HG02943 (cell line): ENCODE measurements around the gene PRDM7.
A peak's percentile ranks its signal among the peaks of the same experiment; 100 is the strongest.

ENCODE experiments used
- ATAC-seq: cut with Tn5 transposase; IDR thresholded peaks from one replicate; pipeline ENCODE4 v1.9.1; 2021; ENCODE audit warnings: mild to moderate bottlenecking, low read depth, moderate library complexity; ENCODE audit not compliant: unreplicated experiment

The PRDM7 gene

GRCh38 chr16:90040152-90041023, 36.7 kb downstream of the PRDM7 start:
- ATAC-seq = no peak

GRCh38 chr16:90037276-90037675, 39.9 kb downstream of the PRDM7 start:
- ATAC-seq = no peak

GRCh38 chr16:90035902-90036301, 41.2 kb downstream of the PRDM7 start:
- ATAC-seq = no peak

- ATAC-seq = no peak
These were observed 42.6 kb downstream of the PRDM7 start for GRCh38 chr16:90034504-90034903.

- ATAC-seq = no peak
These were observed 43.7 kb downstream of the PRDM7 start for GRCh38 chr16:90033387-90033786.

GRCh38 chr16:90032674-90033331, 44.3 kb downstream of the PRDM7 start:
- ATAC-seq = no peak

- no peak for ATAC-seq
These were observed 45.0 kb downstream of the PRDM7 start for GRCh38 chr16:90031931-90032673.

GRCh38 chr16:90031186-90031930, 45.8 kb downstream of the PRDM7 start:
- ATAC-seq = no peak

GRCh38 chr16:90028985-90029384, 48.1 kb downstream of the PRDM7 start:
- no peak for ATAC-seq

GRCh38 chr16:90027611-90028010, 49.5 kb downstream of the PRDM7 start:
- no peak for ATAC-seq

GRCh38 chr16:90026135-90026534, 51.0 kb downstream of the PRDM7 start:
- ATAC-seq = no peak

GRCh38 chr16:90023078-90023447, 54.1 kb downstream of the PRDM7 start:
- ATAC-seq = no peak

- ATAC-seq = peak; percentile 74
These were observed 54.7 kb downstream of the PRDM7 start for GRCh38 chr16:90022209-90023077.

GRCh38 chr16:90020838-90021382, 56.2 kb downstream of the PRDM7 start:
- ATAC-seq = no peak

GRCh38 chr16:90020260-90020837, 56.8 kb downstream of the PRDM7 start:
- no peak for ATAC-seq

- ATAC-seq = no peak
These were observed 57.4 kb downstream of the PRDM7 start for GRCh38 chr16:90019543-90020259.

GRCh38 chr16:90018652-90019542, 58.2 kb downstream of the PRDM7 start, which contains the start of gene DBNDD1:
TSS of gene DBNDD1 (minus strand) at chr16:90019456. CDS start at chr16:90019341, 115 bp downstream.
- ATAC-seq = no peak
